SIG-M5 treated with dmso at 0.1 percent for 504 hours (cell line): ENCODE data around the gene CCER1.

Source experiments
- DNase-seq: peaks from one replicate; lab custom pipeline; 2025; ENCODE audit not compliant: unreplicated experiment; lab: John Stamatoyannopoulos, UW

Gene CCER1

GRCh38 chr12:90969346-90969745 is 14.4 kb upstream of the CCER1 start:
- DNase-seq, result no peak

- peak; percentile 10 for DNase-seq
Observed at GRCh38 chr12:90965204-90965603, 10.2 kb upstream of the CCER1 start.

DNA sequence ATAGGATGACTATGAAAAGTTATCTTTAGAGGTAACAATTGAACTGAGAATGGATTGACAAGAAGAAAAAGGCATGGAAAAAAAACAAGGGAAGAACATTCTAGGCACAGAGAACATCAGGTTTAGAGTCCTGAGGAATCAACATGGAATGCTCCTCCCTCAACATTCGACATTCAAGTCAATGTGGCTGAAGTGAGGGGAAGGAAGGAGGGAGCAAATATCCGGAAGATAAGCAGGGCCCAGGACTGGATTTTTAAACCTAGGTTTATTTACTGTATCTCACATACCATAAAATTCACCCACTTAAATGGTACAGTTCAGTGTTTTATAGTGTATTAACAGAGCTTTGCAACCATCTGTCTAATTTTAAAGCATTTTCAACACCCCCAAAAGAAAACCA is 9.6 kb upstream of the CCER1 start:
- DNase-seq, result no peak

DNA sequence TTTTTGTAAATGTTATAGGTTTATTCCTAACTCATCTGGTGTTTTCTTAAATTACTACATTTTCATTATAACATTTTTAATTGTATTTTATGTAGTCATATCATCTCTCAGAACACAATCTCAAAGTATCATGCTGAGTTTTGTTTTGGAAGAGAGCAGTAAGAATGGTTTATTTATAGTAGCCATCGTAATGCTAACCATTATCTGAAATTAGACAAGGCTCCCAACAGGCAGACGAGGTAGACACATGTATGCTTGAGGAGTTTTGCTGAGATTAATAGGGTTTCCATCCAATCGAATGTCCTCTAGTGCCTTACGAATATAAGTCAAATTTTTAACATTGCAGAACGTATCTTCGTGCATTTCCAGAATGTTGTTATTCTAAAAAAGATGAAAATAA is 9.0 kb upstream of the CCER1 start:
- no peak for DNase-seq

DNA sequence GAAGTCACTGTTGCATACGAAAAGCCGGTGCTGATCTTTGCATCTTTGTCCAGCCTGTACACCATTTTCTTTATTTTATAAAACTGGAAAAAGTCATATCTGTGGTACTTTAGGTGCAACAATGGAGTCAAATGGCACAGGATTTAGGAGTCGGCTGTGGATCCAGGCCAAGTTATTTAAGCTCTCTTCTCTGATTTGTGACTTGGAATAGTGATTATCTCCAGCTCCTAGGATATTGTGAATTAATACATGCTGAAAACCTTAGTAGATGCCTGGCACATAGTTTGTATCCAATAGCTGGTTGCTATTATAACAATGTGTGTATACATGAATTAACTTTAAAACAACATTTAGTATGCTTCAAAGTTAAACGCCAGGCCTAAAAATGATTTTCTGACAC is 6.2 kb upstream of the CCER1 start:
- no peak for DNase-seq

- peak; percentile 54 for DNase-seq
Observed at GRCh38 chr12:90959538-90960139, 4.7 kb upstream of the CCER1 start.

- DNase-seq, result no peak
Observed at GRCh38 chr12:90959032-90959431, 4.1 kb upstream of the CCER1 start.

DNA sequence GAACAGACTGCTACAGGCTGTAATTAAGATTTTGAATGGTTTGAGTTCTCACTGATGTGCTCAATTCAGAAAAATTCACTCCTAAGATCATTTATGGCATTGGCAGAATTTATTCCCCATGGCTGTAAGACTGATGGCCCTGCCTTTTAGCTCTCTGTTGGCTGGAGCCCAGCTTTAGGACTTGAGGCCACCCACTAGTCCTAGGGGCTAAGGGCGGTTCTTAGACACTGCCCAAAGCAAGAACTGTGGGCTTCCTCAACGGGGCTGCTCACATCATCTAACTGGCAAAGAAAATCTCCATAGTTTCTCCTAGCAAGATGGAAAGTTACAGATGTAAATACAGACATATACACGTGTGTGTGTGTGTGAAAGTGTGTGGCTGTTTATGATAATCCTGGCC is 3.4 kb upstream of the CCER1 start:
- no peak for DNase-seq

DNA sequence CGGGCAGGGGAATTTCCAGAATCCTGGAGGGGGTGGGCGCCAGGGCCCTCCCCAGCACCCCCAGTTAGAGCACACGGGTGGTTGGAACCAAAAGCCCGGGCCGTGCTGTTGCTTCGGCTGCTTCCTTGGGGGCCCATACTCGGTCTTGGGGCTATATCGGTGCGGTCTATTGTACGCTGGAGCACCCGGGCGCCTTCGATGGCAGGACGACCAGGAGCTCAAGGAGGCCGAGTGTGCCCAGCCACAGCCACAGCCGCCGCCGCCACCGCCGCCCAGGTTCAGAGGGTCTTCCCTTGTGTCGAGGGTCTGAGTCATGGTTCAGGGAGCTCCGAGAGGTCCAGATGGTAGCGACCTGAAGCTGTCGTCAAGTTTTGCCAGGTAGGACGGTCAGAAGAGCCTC is 548 bp downstream of the CCER1 start:
- no peak for DNase-seq

- no peak for DNase-seq
Observed at GRCh38 chr12:90953956-90954421, 987 bp downstream of the CCER1 start.

DNA sequence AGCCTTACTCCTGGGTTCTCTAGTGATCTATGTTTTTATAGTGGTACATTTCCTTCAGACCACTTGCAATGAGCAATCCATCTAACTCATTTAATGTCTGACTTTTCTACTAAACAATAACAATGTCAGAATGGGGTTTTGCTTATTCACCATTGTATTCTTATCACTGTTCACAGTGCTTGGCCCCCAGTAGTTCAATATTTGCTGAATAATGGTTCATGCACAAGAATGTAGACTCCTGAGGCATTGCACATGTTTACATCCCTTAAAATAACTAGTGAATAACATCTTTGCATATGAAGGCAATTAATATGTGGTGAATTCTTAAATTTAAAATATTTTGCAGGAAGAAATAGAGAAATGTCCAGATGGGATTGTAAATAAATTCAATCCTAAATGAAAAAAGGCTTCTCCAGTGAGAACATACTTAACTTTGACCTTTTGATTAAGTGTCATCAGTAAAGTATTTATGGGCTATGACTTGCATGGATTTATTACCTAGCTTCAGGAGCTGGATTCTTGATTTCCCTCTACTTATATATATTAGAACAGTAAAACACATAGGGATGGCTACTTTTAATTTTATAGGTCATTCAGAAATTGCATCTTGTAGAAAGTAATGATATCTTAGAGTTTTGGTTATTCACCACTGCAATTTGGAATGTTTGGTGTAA is 3.4 kb downstream of the CCER1 start:
- no peak for DNase-seq

DNA sequence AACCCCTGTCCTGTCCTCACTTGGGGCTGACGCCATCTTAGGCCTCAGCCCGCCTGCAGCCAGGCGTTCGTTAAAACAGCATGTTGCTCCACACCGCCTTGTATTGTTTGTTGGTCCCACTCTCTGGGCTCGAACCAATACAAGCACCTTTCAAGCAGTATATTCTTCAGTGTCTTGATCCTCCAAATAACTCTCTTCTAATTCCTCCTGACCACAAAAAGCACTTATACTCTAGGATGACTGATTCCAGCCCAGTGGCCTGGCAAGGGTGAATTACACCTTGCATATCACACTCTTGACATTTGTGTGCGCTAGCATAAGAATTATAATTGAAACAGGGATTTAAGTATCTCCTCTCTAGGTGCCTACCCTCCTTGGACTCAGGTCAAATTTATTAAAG is 7.1 kb downstream of the CCER1 start:
- no peak for DNase-seq

GRCh38 chr12:90945070-90945649 is 9.8 kb downstream of the CCER1 start:
- peak; percentile 52 for DNase-seq

- no peak for DNase-seq
Observed at GRCh38 chr12:90943255-90943654, 11.7 kb downstream of the CCER1 start.

DNA sequence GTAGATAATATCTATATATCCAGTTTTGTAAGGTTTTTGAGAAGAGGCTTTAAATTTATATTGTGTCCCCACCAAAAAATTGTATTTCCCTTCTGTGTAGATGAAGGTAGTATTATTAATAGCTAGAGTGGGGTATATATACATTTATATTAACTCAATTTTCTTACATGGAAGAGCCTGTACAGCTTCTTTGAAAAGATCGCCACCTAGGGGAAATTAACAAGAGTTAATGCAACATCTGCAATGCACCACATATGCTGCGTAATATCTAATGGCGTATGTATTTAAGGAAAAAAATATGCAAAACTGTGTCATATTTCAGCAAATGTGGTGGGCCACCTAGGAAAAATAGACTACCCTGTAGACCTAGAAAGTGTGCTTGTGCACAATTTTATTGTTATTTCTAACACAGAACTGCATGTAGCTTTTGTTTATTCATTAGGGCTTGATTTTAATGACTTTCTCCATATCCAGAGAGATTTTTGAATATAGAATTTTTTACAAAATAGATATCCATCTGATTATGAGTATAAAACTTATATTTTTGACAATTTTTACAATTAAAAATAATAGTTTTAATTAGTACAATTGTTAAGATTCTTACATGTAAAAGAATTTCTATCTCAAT is 14.0 kb downstream of the CCER1 start:
- DNase-seq, result peak; percentile 64

- DNase-seq, result no peak
Observed at GRCh38 chr12:90939382-90939781, 15.6 kb downstream of the CCER1 start.

DNA sequence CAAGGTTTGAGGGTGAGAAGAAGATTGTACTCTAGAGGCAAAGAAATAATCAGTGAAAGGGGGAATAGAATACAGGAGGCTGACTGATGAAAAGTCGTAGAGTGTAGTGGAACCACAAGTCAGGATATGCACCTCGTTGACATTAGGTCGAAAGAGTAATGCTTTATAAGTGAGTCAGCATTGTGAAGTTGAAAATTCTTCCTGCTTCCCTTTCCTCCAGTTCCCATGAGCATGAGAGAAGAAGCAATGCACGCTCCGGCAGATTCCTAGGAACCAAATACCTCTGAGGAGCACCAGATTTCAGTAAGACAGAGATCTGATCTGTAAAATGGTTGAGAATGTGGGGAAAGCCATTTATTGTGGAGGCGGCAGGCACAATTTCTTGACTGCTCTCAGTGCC is 16.5 kb downstream of the CCER1 start:
- no peak for DNase-seq

GRCh38 chr12:90937651-90938050 is 17.3 kb downstream of the CCER1 start:
- DNase-seq, result no peak

- no peak for DNase-seq
Observed at GRCh38 chr12:90936230-90937005, 18.6 kb downstream of the CCER1 start.

DNA sequence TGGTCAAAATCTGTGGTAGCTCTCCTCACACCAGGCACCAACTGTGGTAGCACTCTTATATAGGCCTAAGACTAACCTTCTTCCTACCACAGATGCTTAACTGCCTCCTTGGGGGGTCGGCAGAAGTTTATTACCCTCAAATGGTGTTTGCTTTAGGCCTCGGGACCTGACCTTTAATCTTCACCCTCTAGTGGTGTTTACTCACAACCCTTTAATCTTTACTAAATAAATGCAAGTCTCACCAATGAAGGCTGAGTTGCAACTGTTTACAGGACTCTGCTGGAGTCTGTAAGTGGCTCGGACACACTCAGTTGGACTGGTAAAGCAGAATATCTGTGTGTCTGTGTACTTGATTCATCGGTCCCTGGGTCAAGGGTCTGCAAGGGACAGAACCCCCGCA is 29.4 kb downstream of the CCER1 start:
- DNase-seq, result no peak

DNA sequence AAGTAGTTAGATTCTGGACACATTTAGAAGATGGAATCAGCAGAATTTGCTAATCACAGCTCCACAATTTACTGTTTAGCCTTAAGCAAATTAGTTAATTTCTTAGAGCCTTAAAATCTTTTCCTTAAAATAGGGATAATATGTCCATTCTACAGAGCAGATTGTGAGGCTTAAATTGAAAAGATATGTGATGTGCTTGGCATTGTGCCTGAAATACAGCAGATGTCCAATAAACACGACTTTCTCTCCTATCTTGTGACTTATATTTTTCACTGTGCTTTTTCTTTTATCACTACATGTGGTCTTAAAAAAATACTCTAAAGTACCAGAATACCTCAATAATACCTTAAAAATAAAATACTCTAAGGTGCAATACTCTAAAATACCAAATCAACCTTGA is 30.6 kb downstream of the CCER1 start:
- DNase-seq, result no peak
